Activated CD4-positive, CD25-positive, alpha-beta regulatory T cell treated with anti-CD3 and anti-CD28 coated beads, Interleukin-2, amount 50 U/mL, for 24 hours (primary cell): ENCODE measurements around the gene OPHN1.

Experiments used
- ATAC-seq, 2 donors: fragments of 150-1000 bp; cut with Tn5 transposase; one replicate each; pipeline ENCODE4 v1.10.0; 2021; ENCODE audit warnings: mild to moderate bottlenecking in 1 of 2, moderate library complexity in 1 of 2

Gene OPHN1

GRCh38 chrX:68049466-68049865, 383.8 kb downstream of the OPHN1 start:
- no peak for ATAC-seq

- no peak for ATAC-seq
Measured at GRCh38 chrX:68048774-68049173, 384.5 kb downstream of the OPHN1 start.

- no peak for ATAC-seq
Measured at GRCh38 chrX:68045008-68045577, 388.2 kb downstream of the OPHN1 start.

GRCh38 chrX:68043713-68044438, 389.4 kb downstream of the OPHN1 start:
- ATAC-seq: no peak

- ATAC-seq: no peak
Measured at GRCh38 chrX:68041110-68041509, 392.2 kb downstream of the OPHN1 start.

GRCh38 chrX:68018248-68019203, 414.8 kb downstream of the OPHN1 start:
- ATAC-seq: no peak

- no peak for ATAC-seq
Measured at GRCh38 chrX:67998540-67998939, 434.8 kb downstream of the OPHN1 start.
